Mesothelial cell of epicardium (in vitro differentiated cells): Measurements from ENCODE around the gene ADIG. TPM values are rescaled to one million over a fixed set of nuclear protein-coding genes. Genes with fewer than 3 reads are reported as not detected.
"Not testable (repeated sequence)": the region's sequence is repeated elsewhere in the genome, so short reads cannot be mapped to it uniquely, and the experiment has no call there.

ENCODE experiments used
- DNase-seq, 2 experiments: peaks; one replicate each; pipeline ENCODE4 v3.0.0; 2021; ENCODE audit warnings: low spot score in 2 of 2; ENCODE audit not compliant: unreplicated experiment in 2 of 2
- H3K27ac Mint-ChIP-seq: 2 replicates; pipeline ENCODE4 v1.8.0; 2021; ENCODE audit warnings: mixed read lengths
- H3K27me3 Mint-ChIP-seq: 2 replicates; pipeline ENCODE4 v1.8.0; 2021; ENCODE audit warnings: low read depth, mixed read lengths
- H3K36me3 Mint-ChIP-seq: 2 replicates; pipeline ENCODE4 v1.8.0; 2021; ENCODE audit warnings: mixed read lengths
- H3K4me1 Mint-ChIP-seq: 2 replicates; pipeline ENCODE4 v1.8.0; 2021; ENCODE audit warnings: mixed read lengths
- H3K4me3 Mint-ChIP-seq: 2 replicates; pipeline ENCODE4 v1.8.0; 2021; ENCODE audit warnings: mild to moderate bottlenecking, moderate library complexity, mixed read lengths
- H3K9me3 Mint-ChIP-seq: 2 replicates; pipeline ENCODE4 v1.8.0; 2021; ENCODE audit warnings: mixed read lengths
- CTCF ChIP-seq: fragments of 200-600 bp; sonication (generic); IDR thresholded peaks from one replicate; pipeline ENCODE4 v1.5.0; 2021; ENCODE audit warnings: antibody characterized with exemption; ENCODE audit not compliant: unreplicated experiment
- total RNA-seq: library from RNA; stranded (reverse); gene quantifications from 3 replicates; pipeline ENCODE4 v1.2.1, GENCODE V29; 2021

ADIG gene
- total RNA-seq, 1 donor from 2014 or later = not detected

- Mint-ChIP-seq H3K27me3 (no peaks in the 10 kb centered on the region), H3K27ac (no peak overlapping the region), H3K9me3 (no peaks in the 10 kb centered on the region), H3K4me1 (no peaks in the 10 kb centered on the region), H3K4me3 (no peak overlapping the region), H3K36me3 (no peaks in the 10 kb centered on the region)
- no peak for TF ChIP-seq CTCF
- no peak for DNase-seq
Measured at GRCh38 chr20:38589967-38590675, 9.1 kb downstream of the ADIG start.

- Mint-ChIP-seq H3K36me3 (no peaks in the 10 kb centered on the region), H3K9me3 (no peaks in the 10 kb centered on the region), H3K4me3 (no peak overlapping the region), H3K27ac (no peak overlapping the region), H3K27me3 (no peaks in the 10 kb centered on the region), H3K4me1 (no peaks in the 10 kb centered on the region)
- no peak for DNase-seq
- TF ChIP-seq CTCF = no peak
Measured at GRCh38 chr20:38590676-38591473, 9.9 kb downstream of the ADIG start.

- H3K4me1 Mint-ChIP-seq = no peaks in the 10 kb centered on the region
- no peak overlapping the region for H3K4me3 Mint-ChIP-seq
- H3K27me3 Mint-ChIP-seq = no peaks in the 10 kb centered on the region
- no peak for TF ChIP-seq CTCF
- H3K9me3 Mint-ChIP-seq = no peaks in the 10 kb centered on the region
- no peak for DNase-seq
- H3K36me3 Mint-ChIP-seq = no peaks in the 10 kb centered on the region
- no peak overlapping the region for H3K27ac Mint-ChIP-seq
Measured at GRCh38 chr20:38591474-38592410, 10.7 kb downstream of the ADIG start.

- H3K9me3 Mint-ChIP-seq, DNase-seq, H3K27me3 Mint-ChIP-seq, H3K36me3 Mint-ChIP-seq, H3K4me3 Mint-ChIP-seq, H3K4me1 Mint-ChIP-seq, H3K27ac Mint-ChIP-seq: not testable (repeated sequence)
Measured at GRCh38 chr20:38592411-38592790, 11.4 kb downstream of the ADIG start.

GRCh38 chr20:38594281-38594680 lies 13.3 kb downstream of the ADIG start:
- H3K27me3 Mint-ChIP-seq, H3K36me3 Mint-ChIP-seq, H3K9me3 Mint-ChIP-seq, H3K4me1 Mint-ChIP-seq, H3K4me3 Mint-ChIP-seq, H3K27ac Mint-ChIP-seq, DNase-seq: not testable (repeated sequence)

GRCh38 chr20:38595886-38596285 lies 14.9 kb downstream of the ADIG start:
- H3K36me3 Mint-ChIP-seq, H3K9me3 Mint-ChIP-seq, H3K4me3 Mint-ChIP-seq, DNase-seq, H3K27ac Mint-ChIP-seq, H3K27me3 Mint-ChIP-seq: not testable (repeated sequence)
- peaks cover 13% of the 10 kb centered on the region for H3K4me1 Mint-ChIP-seq
